Central memory CD4-positive, alpha-beta T cell (primary cell): ENCODE results near the gene UBN1.

ENCODE experiments used
- DNase-seq: peaks from one replicate; pipeline ENCODE4 v3.0.0; 2022

Gene UBN1

DNA sequence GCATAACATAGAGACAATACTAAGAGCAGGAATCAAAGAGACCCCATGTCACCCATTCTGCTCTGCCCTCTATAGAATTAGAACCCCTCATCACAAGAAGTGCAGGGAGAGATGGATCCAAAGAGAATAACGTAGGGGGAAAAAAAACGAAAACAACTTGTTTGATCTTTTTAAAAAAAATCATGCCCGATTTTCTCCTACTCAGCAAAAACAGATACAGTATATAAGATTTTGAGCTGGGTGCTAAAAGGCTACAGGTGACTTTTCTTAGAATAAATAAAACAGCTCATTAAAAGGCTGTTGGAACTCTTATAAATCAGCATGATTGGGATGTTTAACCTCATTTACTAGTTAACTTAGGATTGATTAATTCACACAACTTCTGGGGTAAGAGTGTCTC, 17.4 kb downstream of the UBN1 start:
- no peak for DNase-seq

DNA sequence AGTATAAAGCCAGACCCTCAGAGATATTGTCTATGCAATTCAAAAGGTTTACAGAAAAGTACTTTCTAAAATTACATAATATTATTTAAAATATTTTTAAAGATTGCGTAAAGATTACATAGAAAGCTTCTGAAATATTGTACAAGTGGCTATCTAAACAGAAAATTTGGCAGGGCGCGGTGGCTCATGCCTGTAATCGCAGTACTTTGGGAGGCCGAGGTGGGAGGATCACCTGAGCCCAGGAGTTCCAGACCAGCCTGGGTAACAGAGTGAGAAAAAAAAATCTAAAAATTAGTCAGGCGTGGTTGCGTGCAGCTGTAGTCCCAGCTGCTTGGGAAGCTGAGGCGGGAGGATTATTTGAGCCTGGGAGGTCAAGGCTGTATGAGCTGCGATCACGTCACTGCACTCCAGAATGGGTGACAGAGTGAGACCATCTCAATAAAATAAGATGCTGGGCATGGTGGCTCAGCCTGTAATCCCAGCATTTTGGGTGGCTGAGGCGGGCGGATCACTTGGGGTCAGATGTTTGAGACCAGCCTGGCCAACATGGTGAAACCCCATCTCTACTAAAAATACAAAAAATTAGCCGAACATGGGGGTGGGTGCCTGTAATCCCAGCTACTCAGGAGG, 18.1 kb downstream of the UBN1 start:
- no peak for DNase-seq

DNA sequence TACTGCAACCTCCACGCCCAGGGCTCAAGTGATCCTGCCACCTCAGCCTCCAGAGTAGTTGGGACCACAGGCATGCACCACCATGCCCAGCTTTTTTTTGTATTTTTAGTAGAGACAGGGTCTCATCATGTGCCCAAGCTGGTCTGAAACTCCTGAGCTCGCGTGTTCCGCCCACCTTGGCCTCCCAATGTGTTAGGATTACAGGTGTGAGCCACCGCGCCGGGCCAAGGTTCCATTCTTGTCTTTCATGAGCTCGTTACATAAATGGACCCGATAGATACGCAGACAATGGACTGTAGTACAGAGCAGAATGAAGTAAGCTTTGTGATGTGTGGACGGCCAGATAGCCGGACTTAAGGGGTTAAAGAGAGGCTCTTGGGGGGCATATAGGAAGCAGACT, 19.3 kb downstream of the UBN1 start:
- no peak for DNase-seq

DNA sequence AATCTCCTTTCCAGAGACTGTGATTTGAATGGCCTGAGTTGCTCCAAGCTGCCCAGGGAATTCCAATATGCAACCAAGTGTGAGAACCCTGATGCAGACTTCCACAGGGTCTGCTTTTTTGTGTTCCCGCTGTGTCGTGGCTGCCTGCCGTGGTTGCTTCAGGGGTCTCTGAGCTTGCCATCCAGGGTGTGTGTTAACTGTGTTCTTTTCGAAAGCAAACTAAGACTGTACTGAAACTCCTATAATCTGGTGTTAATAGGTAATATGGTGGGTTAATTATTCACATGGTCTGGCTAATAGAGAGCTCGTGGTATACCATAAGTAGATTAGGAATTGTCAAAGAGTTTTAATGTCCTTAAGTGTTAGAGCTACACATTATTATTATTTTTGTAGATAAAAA, 20.7 kb downstream of the UBN1 start:
- no peak for DNase-seq

DNA sequence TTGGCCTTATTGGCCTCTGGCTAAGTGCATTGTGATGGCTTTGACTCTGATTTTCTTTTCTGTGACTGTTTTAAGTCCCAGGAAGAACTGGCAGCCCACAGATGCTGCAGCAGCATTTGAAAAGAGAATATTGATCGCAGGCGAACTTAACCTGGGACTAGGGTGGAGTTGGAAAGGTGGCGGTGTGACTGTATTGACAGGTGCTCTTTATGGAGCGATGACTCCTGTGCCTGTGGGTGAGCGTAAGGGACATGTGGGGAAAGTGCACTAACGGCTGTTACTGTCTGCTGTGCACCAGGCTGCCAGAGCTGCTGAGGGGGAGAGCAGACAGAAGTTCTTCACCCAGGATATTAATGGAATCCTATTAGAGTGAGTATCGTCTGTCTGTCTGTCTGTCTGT, 21.3 kb downstream of the UBN1 start:
- no peak for DNase-seq

DNA sequence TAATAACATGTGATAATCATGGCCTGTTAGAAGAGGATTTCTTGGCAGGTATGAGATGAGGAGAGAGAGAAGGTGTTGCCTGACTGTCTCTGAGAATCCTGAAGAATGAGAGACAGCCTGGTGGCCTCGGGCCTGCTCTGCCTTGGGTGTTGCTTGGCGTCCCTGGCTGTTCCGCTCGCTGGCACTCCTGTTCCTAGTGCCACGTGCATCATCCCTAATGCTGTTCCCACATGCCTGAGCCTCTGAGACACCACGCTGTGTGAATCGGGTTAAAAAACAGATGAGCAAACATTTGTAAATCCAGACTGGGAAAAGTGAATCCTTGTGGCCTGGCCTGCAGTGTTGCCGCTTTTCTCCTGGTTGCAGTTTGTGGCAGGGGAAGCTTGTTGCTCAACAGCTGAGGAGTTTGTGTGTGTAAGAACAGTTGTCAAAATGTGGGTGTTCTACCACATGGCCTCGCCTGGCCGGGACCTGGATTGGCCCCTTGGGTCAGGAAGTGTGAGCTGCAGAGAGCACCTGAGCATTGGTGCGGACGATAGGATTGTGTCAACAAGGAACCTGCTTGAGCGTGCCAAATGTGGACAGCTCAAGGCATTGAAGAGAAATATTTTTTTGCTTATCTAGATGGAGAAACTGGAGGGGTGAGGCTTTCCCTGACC, 22.0 kb downstream of the UBN1 start:
- DNase-seq, result no peak

DNA sequence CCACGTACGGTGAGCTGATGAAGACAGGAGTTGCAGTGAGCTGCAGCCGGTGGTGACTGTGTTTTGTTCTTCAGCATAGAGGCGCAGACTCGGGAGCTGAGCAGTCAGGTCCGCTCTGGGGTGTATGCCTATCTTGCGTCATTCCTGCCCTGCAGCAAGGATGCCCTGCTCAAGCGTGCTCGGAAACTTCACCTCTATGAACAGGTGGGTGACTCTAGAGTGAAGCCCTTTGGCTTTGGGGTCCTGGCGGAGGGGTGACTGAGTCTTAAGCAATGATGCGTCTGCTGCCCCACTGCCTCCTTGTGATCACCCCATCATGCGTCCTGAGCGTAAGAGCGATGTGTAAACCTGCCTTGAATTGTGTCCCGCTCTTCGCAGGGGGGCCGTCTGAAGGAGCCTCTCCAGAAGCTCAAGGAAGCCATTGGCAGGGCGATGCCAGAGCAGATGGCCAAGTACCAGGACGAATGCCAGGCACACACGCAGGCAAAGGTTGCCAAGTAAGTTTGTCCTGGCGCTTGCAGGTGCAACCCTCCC, 22.9 kb downstream of the UBN1 start:
- DNase-seq, result no peak

DNA sequence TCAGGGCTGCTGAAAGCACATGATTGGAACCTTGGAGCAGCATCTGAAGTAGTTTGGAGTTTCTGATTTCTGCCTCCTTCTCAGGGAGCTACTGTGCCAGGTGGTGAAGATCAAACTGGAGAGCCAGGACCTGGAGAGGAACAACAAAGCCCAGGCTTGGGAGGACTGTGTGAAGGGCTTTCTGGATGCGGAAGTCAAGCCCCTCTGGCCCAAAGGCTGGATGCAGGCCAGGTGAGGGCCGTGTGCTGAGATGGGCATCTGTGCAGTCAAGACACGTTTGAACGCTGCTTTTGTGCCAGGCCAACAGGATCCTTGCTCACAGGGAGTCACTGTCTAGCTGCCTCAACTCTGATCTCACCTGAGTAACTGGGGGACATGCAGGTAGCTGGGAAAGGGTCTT, 23.8 kb downstream of the UBN1 start:
- no peak for DNase-seq

DNA sequence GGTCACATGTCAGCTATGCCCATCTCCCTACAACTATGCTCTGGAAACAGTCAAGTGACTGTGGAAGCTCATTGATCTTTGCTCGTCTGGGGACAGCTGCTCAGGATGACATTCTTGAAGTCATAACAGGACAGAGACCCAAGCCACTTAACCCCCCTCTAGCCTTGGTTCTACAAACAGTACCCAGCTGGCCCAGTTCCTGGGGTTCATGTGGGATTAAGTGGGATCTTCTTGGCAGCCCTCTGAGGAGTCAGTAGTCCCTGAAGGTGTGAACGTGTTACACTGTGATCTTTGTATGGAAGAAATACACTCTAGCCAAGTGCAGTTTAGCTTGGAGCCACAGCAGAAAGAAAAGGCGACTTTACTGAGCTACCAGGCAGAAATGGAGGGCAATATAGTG, 25.8 kb downstream of the UBN1 start:
- no peak for DNase-seq

DNA sequence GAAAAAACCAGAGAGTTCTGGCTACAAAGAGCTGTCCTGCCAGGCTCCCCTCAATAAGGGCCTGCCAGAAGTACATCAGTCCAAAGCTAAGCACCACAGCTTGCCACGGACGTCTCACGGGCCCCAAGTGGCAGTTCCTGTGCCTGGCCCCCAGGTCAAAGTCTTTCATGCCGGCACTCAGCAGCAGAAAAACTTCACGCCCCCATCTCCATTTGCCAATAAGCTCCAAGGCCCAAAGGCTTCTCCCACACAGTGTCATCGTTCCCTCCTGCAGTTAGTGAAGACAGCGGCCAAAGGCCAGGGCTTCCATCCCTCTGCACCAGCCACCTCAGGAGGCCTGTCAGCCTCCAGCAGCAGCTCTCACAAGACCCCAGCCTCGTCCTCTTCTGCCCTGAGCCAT, 27.4 kb downstream of the UBN1 start:
- no peak for DNase-seq

DNA sequence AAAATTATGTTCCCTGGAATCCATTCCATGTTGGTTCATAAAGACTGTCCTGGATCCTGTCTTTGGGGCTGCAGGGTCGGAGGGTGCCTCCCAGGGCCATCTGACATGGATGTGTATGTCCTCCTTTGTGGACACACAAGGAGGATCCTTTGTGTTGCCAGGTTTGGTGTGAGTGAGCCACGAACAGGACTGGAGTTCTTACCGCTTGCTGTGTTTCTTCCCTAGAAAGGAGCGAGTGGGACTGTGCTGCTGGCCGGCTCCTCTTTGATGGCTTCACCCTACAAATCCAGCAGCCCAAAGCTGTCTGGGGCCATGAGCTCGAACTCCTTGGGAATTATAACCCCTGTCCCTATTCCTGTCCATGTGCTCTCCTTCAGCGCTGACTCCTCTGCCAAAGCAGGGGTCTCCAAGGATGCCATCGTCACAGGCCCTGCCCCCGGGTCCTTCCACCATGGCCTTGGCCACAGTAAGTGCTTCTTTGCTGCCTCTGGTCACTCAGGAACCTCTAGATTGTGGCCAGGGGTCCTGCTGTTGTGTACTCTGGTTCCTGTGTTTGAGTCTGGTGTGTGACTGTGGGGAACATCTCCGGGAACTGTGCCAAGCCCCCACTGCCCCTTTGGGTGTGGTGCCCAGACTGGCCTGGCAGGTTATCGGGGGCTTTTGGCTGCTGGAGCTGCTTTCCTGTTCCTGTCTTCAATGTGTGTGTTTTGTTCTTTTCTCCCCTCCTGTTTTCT, 29.5 kb downstream of the UBN1 start:
- DNase-seq, result no peak

DNA sequence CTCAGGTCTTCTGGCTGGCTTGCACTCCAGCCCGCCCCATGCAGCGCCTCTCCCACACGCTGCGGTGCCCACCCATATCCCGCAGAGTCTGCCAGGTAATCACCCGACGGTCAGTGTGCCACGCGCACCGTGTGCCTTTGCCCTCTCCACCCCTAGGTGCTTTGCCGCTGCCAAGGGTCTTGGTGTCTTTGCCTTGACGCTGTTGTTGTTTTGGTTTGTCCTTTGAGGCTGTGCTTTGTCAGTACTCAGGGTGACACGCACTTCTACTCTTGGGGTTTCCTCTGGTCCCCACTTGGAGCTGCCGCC, 30.1 kb downstream of the UBN1 start:
- no peak for DNase-seq

DNA sequence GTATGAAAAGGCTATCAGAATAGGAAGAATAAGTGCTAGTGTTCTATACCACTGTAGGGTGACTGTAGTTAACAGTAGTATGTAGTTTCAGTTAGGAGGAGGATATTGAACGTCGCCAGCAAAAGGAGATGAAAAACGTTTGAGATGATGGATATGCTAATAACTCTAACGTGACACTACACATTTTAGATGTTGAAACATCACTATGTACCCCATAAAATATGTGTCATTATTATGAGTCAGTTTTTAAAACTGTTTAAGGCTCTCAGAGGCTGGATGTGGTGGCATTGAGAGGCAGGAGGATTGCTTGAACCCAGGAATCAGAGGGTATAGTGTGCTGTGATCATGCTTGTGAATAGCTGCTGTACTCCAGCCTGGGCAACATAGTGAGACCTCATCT, 31.8 kb downstream of the UBN1 start:
- DNase-seq, result no peak

DNA sequence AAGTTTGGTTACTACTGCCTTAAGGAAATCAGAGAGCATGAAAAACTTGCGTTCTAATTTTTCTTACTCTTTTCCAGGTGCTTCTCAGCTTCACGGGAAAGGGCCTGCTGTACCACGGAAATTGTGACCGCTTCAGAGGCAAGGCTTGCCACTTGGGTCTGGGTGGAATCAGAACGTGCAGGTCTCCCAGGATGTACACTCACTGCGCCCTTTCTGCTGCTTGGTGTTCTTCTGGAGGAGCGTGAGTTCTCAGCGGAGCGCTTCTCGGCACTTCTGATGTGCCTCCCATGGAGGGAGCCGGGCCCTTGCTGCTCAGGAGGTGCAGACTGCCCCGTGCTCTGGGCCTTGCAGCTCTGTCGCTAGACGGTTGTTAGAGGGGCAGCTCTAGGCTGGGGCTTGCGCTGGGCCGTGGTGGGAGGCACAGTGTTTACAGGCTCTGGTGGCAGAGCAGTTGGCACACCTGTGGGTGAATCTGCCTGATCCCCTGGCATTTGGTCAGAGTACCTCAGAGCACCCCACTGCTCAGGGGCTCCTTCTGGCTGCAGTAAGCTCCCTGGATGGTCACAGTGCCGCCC, 32.8 kb downstream of the UBN1 start:
- no peak for DNase-seq

DNA sequence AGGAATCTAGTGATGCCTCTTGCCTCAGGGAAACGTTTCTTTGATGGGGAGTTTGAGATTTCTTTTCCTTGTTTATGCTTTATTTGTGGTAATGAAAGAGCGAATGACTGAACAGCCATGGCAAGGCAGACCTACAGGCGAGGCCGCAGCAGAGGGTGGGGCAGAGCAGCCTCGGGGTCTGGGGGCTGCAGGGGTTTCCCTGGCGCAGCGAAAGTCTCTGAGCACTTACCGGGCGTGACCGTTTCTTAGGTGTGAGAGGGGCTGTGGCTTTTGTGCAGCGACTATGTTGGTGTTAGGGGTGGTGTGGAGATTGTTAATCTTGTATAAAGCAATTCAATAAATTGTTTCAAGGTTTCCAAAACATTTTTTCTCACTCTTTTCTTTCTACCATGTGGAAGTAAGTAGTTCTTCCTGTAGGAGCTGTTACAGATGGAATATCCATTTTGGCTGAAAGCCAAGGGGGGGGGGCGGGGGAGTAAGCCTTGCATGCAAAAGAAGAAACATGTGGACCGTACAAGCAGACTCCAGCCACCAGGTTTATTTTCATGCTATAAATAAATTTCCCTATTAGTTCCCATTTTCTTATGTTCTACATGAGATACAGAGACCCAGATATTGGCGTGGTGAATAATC, 34.8 kb downstream of the UBN1 start:
- DNase-seq, result no peak

DNA sequence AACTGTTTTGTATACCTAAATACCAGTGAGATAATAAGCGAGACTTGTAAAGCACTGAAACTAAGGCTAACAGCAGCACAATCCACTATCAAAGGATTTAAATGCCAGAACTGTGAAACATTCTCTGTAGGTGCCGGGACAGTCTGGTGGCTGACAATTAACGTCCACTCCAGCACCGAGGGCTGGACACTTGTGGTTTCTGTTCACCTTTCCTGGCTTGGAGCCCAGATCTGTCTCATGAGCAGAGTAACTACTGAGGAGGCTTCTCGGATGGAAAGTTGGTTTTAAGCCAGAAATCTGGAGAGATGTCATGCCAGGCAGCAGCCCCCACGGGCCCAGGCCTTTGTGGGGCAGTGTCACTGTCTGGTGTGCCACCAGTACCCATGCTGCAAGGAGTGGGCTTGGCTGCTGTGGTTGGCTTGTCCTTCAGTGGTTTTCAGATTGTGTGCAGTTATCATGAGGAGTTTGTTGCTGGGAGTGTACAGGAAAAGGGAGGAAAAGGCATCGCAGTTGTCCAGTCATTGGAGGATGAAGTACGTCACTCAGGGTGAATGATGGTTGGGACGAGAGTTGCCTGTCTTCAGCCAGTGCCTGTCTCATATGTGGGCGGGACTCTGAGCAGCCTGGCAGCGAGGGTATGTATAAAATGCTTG, 35.5 kb downstream of the UBN1 start:
- no peak for DNase-seq

DNA sequence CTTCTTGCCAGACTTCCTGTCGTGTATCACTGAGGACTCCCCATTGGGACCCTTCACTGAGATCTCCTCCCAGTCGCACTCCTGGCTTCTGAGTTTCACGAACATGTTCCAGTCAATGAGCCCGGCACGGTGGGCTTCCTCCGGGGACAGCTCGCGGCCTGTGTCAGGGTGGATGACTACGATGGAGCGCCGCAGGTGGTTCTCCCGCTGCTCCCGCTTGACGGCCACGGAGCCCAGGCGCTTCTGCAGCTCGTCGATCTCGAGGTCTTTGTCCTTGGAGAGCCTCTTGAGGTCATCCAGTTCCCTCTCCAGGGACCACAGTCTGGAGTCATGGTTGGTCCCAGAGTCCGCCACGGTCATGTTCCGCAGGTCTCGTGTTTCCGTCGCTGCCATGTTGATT, 36.2 kb downstream of the UBN1 start:
- no peak for DNase-seq

DNA sequence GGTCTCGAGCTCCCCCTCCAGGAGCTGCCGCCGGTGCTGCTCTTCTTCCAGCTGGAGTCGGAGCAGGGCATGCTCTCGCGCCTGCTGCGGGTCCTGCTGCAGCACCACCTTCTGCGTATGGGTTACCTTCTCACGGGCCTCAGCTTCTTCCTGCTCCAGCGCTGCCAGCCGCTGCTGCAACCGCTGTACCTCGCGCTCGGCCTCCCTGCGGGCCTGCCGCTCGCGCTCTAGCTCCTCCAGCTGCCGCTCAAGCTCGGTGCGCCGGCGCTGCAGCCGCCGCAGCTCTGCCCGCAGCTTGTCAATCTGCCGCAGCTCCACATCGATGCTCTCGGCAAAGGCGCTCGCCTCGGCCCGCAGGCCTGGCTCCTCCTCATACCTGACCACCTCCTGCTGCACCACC, 36.9 kb downstream of the UBN1 start:
- DNase-seq, result no peak

DNA sequence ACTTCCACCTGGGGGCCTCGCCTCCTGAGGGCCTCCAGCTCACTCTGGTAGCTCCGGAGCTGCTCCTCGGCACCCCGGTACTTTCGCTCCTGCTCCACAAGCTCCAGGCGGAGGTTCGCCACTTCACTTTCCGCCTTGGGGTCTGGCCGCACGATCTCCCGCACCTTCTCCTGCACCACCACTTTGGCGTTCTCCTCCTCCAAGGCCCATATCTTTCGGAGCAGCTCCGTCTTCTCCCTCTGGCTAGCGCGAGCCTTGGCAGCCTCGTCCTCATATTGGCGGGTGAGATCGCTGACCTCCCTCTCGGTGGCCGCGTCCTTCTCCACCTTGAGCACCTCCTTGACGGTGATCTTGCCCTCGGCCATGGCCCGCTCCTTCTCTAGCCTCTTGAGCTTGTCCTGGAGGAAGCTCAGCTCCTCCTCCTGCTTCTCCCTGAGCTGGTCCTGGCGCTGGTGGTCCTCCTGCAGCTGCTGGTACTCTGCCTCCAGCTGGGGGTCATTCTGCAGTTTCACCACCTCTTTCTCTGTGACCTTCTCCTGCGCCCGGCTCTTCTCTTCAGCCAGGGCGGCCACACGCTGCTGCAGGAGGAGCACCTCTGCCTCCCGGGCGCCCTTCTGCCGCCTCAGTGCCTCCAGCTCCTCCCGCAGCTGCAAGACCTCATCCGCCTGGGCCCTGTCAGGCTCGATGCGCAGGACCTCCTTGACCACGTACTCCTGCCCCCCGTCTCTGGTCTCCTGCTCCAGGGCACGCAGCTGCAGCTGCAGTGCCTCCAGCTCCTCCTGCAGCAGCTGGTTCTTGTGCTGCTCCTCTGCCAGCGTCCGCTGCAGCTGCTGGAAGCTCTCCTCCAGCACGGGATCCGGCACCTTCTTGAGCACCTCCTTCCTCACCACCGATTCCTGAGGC, 37.9 kb downstream of the UBN1 start:
- no peak for DNase-seq

DNA sequence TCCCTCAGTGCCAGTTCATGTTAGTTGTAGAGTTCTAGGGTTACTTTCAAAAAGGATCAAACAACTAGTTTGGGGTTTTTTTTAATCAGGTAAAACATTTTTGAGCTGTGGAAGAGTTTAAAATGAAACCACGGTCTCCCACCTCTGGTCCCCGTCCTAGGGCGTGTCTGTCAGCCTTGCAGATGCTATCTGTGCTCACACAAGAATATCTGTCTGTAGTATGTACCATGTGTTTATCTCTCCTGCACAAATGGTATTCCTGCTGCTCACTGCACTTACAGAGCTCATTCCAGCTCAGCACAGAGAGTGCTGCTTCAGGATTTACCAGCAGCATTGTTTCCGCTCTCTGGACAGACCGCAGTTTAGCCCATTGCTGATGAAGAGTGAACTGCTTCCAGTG, 38.9 kb downstream of the UBN1 start:
- no peak for DNase-seq

DNA sequence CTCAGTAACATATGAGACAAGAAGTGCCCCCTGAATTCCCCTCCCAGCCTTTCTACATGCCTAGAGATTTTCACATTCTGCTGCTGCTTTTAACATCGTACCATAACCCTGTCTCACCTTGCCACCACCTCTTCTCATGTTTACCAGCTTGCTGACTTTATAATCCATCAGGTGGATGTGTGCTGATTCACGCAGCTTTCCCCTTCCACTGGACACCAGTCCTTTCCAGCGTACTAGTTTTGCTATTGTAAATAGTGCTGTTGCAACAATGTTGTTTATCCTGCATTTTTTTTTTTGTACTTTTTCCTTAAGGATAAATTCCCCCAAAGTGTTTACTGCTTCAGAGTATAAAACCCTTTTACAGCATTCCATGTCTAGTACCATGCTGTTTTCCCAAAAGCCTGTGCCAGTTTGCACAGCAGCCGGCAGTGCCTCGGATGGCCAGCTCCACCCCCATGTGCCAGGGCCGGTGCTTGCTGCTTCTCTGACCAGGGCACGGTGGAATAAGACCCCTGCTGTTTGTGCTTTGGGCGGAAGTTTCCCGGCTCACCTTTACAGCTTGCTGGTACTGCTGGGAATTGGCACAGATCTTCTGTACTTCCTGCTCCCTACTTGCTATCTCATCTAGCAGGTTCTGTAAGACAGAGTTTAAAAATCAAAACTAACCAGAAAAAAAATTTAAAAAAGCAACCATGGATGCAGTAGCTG, 41.3 kb downstream of the UBN1 start:
- DNase-seq, result no peak
